DOHH2 (cell line): ENCODE data around the gene PLCD4.

Experiments
- EZH2phosphoT487 ChIP-seq: fragments of 200-600 bp; sonication (generic); IDR thresholded peaks from 2 replicates; pipeline ENCODE4 v1.6.1; 2017; ENCODE audit warnings: borderline replicate concordance, mild to moderate bottlenecking, antibody characterized with exemption, low read length, moderate library complexity, mixed read lengths
- TF ChIP-seq, protein P1 (sequence below): fragments of 200-600 bp; sonication (generic); IDR thresholded peaks from one replicate; pipeline ENCODE4 v1.5.1; 2014; ENCODE audit warnings: antibody characterized with exemption, mild to moderate bottlenecking, low read depth, low read length; ENCODE audit not compliant: poor library complexity, severe bottlenecking

DNA sequence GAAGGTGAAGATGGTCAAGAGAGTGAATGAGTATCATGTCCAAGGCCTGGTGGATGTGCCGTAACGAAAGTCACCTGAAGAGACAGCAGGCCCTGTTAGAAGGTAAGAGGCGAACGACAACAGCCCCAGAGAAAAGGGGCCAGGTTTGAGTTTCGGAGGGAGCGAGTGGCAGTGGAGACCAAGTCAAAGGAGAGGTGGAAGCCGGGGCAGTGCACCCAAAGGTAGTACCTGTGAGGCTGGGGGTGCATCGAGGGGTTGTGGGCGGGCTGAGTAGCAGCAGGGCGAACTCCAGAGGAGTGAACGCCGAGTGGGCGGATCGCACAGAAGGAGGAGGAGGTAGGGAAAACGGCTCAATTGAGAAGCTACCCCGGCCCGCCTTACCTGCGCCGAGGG is 39.9 kb upstream of the PLCD4 start:
- TF ChIP-seq, protein P1, sequence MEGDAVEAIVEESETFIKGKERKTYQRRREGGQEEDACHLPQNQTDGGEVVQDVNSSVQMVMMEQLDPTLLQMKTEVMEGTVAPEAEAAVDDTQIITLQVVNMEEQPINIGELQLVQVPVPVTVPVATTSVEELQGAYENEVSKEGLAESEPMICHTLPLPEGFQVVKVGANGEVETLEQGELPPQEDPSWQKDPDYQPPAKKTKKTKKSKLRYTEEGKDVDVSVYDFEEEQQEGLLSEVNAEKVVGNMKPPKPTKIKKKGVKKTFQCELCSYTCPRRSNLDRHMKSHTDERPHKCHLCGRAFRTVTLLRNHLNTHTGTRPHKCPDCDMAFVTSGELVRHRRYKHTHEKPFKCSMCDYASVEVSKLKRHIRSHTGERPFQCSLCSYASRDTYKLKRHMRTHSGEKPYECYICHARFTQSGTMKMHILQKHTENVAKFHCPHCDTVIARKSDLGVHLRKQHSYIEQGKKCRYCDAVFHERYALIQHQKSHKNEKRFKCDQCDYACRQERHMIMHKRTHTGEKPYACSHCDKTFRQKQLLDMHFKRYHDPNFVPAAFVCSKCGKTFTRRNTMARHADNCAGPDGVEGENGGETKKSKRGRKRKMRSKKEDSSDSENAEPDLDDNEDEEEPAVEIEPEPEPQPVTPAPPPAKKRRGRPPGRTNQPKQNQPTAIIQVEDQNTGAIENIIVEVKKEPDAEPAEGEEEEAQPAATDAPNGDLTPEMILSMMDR, result no peak
- no peak for TF ChIP-seq EZH2phosphoT487
